OCI-LY7 (cell line): ENCODE measurements around the gene CDH7. TPM values are rescaled to one million over a fixed set of nuclear protein-coding genes. Genes with fewer than 3 reads are reported as not detected.

Experiments
- BruUV-seq: library from RNA; stranded (reverse); fragments of 400-500 nt; replicated peaks from 2 replicates; lab custom pipeline; 2021; lab: Mats Ljungman, UMichigan
- CTCF ChIA-PET: fragments of 300-600 bp; sonication (Branson Sonifier 250); formaldehyde crosslinking; loops from one replicate; lab custom pipeline; 2022; ENCODE audit warnings: antibody characterized with exemption; ENCODE audit not compliant: unreplicated experiment; lab: Charles Lee
- POLR2A ChIA-PET: fragments of 300-600 bp; sonication (Branson Sonifier 250); formaldehyde crosslinking; loops from one replicate; lab custom pipeline; 2022; ENCODE audit warnings: antibody characterized with exemption; lab: Charles Lee
- DNase-seq: peaks from one replicate; pipeline ENCODE4 v3.0.0-alpha.2; 2015; ENCODE audit warnings: low spot score
- H2AFZ ChIP-seq: fragments of 200-600 bp; sonication (generic), shearing (Covaris generic); 2 replicates; pipeline ENCODE4 v1.6.1; 2014; ENCODE audit warnings: mild to moderate bottlenecking, antibody characterized with exemption, low read length, moderate library complexity
- H3K27ac ChIP-seq: fragments of 200-600 bp; sonication (generic); 2 replicates; pipeline ENCODE4 v1.5.1; 2014; ENCODE audit warnings: mixed run types, low read depth, mild to moderate bottlenecking, moderate library complexity, low read length, inconsistent platforms; ENCODE audit not compliant: poor library complexity, severe bottlenecking
- H3K36me3 ChIP-seq: fragments of 200-600 bp; sonication (generic); 2 replicates; pipeline ENCODE4 v1.6.1; 2014; ENCODE audit warnings: mild to moderate bottlenecking, antibody characterized with exemption, low read length, moderate library complexity, mixed read lengths; ENCODE audit not compliant: insufficient read depth
- H3K4me1 ChIP-seq: fragments of 200-600 bp; sonication (generic); 2 replicates; pipeline ENCODE4 v1.5.1; 2014; ENCODE audit warnings: mild to moderate bottlenecking, low read length; ENCODE audit not compliant: insufficient read depth, poor library complexity, severe bottlenecking
- H3K4me2 ChIP-seq: fragments of 200-600 bp; sonication (generic); 2 replicates; pipeline ENCODE4 v1.6.1; 2014; ENCODE audit warnings: mild to moderate bottlenecking, low read length
- H3K4me3 ChIP-seq: fragments of 200-600 bp; sonication (generic); 2 replicates; pipeline ENCODE4 v1.5.1; 2014; ENCODE audit warnings: mild to moderate bottlenecking, low read depth, low read length; ENCODE audit not compliant: poor library complexity, severe bottlenecking
- H3K79me2 ChIP-seq: fragments of 200-600 bp; sonication (generic); 2 replicates; pipeline ENCODE4 v1.6.1; 2016; ENCODE audit warnings: low read depth, mild to moderate bottlenecking, low read length, moderate library complexity, mixed read lengths; ENCODE audit not compliant: insufficient read depth
- H3K9me2 ChIP-seq: fragments of 200-600 bp; sonication (generic); 2 replicates; pipeline ENCODE4 v1.6.1; 2016; ENCODE audit warnings: mild to moderate bottlenecking, low read length, mixed read lengths; ENCODE audit not compliant: insufficient read depth
- H3K9me3 ChIP-seq: fragments of 200-600 bp; sonication (generic); 2 replicates; pipeline ENCODE4 v1.6.1; 2014; ENCODE audit warnings: mild to moderate bottlenecking, mixed run types, low read length, mixed read lengths
- H4K20me1 ChIP-seq: fragments of 200-600 bp; sonication (generic); 2 replicates; pipeline ENCODE4 v1.6.1; 2014; ENCODE audit warnings: mild to moderate bottlenecking, antibody characterized with exemption, low read length, moderate library complexity, mixed read lengths; ENCODE audit not compliant: insufficient read depth
- CTCF ChIP-seq: fragments of 200-600 bp; sonication (generic); conservative IDR thresholded peaks from 2 replicates; pipeline ENCODE4 v1.5.1; 2014; ENCODE audit warnings: mild to moderate bottlenecking, antibody characterized with exemption, low read length, moderate library complexity, mixed read lengths
- EZH2phosphoT487 ChIP-seq: fragments of 200-600 bp; sonication (generic); IDR thresholded peaks from 2 replicates; pipeline ENCODE4 v1.6.1; 2018; ENCODE audit warnings: low read depth, borderline replicate concordance, mild to moderate bottlenecking, mixed run types, antibody characterized with exemption, low read length, moderate library complexity, mixed read lengths
- intact Hi-C: fragments of 100-400 bp; cut with micrococcal nuclease; formaldehyde crosslinking; loops from one replicate; pipeline ENCODE4 v1.10.0; 2022; ENCODE audit not compliant: unreplicated experiment
- total RNA-seq, 2 experiments: library from RNA; depleted of rRNA in 1 of 2; stranded (reverse); fragments of >200 nt in 1 of 2; shearing (Covaris generic) in 1 of 2; gene quantifications; 2 replicates each; pipeline ENCODE4 v1.2.3, GENCODE V29; 2014 to 2022

CDH7 gene
- total RNA-seq, 2 experiments from 2014 or later = not detected

GRCh38 chr18:65761636-65762295, 11.0 kb downstream of the CDH7 start:
- H3K9me3 ChIP-seq = no peaks in the 10 kb centered on the region
- no peak overlapping the region for H3K27ac ChIP-seq
- no peaks in the 10 kb centered on the region for H3K9me2 ChIP-seq
- no peaks in the 10 kb centered on the region for H3K79me2 ChIP-seq
- H3K36me3 ChIP-seq = no peaks in the 10 kb centered on the region
- TF ChIP-seq EZH2phosphoT487 (no peak), CTCF (no peak)
- no peaks in the 10 kb centered on the region for H3K4me1 ChIP-seq
- no peak for DNase-seq
- H3K4me2 ChIP-seq = no peak overlapping the region
- no peaks in the 10 kb centered on the region for H4K20me1 ChIP-seq
- ChIA-PET CTCF (no interaction called here), POLR2A (no interaction called here)
- intact Hi-C loops = no loop called here
- no peak overlapping the region for H3K4me3 ChIP-seq
- no peak overlapping the region for H2AFZ ChIP-seq
- BruUV-seq = no TSS peak

- no TSS peak for BruUV-seq
- no peaks in the 10 kb centered on the region for H3K36me3 ChIP-seq
- no peak overlapping the region for H2AFZ ChIP-seq
- H3K4me1 ChIP-seq = no peaks in the 10 kb centered on the region
- TF ChIP-seq CTCF (no peak), EZH2phosphoT487 (no peak)
- no peak overlapping the region for H3K4me3 ChIP-seq
- H3K9me3 ChIP-seq = no peaks in the 10 kb centered on the region
- ChIA-PET CTCF (no interaction called here), POLR2A (no interaction called here)
- H3K4me2 ChIP-seq = no peak overlapping the region
- H3K27ac ChIP-seq = no peak overlapping the region
- no peaks in the 10 kb centered on the region for H4K20me1 ChIP-seq
- H3K79me2 ChIP-seq = no peaks in the 10 kb centered on the region
- intact Hi-C loops = no loop called here
- DNase-seq = no peak
- no peaks in the 10 kb centered on the region for H3K9me2 ChIP-seq
These were observed 11.7 kb downstream of the CDH7 start for GRCh38 chr18:65762556-65762955.

- H3K9me3 ChIP-seq = no peaks in the 10 kb centered on the region
- H3K79me2 ChIP-seq = no peaks in the 10 kb centered on the region
- no TSS peak for BruUV-seq
- ChIA-PET CTCF (no interaction called here), POLR2A (no interaction called here)
- intact Hi-C loops = no loop called here
- H3K4me2 ChIP-seq = no peak overlapping the region
- TF ChIP-seq CTCF (no peak), EZH2phosphoT487 (no peak)
- no peak overlapping the region for H3K27ac ChIP-seq
- no peaks in the 10 kb centered on the region for H3K36me3 ChIP-seq
- H3K4me3 ChIP-seq = no peak overlapping the region
- no peak overlapping the region for H2AFZ ChIP-seq
- H3K4me1 ChIP-seq = no peaks in the 10 kb centered on the region
- H4K20me1 ChIP-seq = no peaks in the 10 kb centered on the region
- no peak for DNase-seq
- no peaks in the 10 kb centered on the region for H3K9me2 ChIP-seq
These were observed 16.6 kb downstream of the CDH7 start for GRCh38 chr18:65767406-65767805.
